ENCODE data around the gene MNDA.

The MNDA gene

DNA sequence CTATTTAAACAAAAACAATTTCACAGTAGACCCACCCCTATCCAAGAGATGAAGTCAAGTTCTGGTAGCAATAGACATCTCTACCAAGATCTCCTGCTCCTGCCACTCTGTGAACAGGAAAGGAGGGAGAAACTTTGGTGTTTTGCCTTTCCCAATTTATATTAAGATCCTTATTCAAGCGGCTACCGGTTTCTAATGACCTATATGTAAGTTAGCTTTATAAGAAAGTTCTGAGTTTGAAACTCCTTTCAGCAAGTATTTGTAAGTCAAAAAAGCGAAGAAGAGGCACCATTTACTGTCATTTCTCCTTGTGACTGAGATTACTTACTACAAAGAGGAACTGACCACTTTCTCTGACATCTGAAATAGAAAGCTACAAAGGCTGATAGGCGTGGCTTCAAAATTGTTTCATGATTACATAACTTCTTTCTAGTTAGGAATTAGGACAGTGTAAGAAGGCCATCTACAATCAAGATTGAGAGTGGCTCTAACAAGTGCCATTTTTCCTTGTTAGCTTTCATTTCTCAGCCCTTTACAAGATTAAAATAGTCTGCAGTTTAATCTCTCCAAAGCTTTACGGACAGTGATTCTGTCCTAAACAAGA is at the start of gene MNDA:
Gene MNDA, plus strand, starts transcription at position 448 of the 604 bp plus-strand sequence. CDS start 10,803 bp downstream, outside the sequence.
- DNase-seq (ENCODE audit: low spot score), result peak; percentile 4

- DNase-seq (ENCODE audit: low spot score), result peak; percentile 18
These were observed 37.5 kb upstream of the MNDA start for GRCh38 chr1:158793604-158794003.

GRCh38 chr1:158794247-158794646 is 36.9 kb upstream of the MNDA start:
- no peak for DNase-seq (ENCODE audit: low spot score)

- no peak for DNase-seq (ENCODE audit: low spot score)
These were observed 32.6 kb upstream of the MNDA start for GRCh38 chr1:158798531-158798930.

DNA sequence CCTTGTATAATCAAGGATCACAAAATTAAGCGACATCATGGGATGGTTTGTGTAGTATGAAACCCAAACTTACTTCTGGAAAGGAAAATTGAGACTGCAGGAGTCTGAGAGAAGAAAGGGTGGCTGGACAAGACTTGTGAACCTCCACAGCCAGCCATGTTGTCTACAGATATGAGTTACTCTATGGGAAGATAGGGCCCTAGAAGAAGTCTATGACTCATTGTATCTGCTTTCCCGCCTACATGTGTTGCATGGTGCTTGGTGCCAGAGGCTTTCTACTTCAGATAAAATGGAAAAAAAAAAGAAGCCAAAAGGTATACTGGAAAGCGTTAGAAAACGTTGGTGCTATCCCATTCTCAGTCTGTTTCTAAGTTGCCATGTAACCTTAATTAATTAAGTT is 31.5 kb upstream of the MNDA start:
- DNase-seq (ENCODE audit: low spot score), result no peak

- DNase-seq (ENCODE audit: low spot score), result no peak
These were observed 30.6 kb upstream of the MNDA start for GRCh38 chr1:158800526-158800925.

- DNase-seq (ENCODE audit: low spot score), result no peak
These were observed 29.8 kb upstream of the MNDA start for GRCh38 chr1:158801396-158801795.

DNA sequence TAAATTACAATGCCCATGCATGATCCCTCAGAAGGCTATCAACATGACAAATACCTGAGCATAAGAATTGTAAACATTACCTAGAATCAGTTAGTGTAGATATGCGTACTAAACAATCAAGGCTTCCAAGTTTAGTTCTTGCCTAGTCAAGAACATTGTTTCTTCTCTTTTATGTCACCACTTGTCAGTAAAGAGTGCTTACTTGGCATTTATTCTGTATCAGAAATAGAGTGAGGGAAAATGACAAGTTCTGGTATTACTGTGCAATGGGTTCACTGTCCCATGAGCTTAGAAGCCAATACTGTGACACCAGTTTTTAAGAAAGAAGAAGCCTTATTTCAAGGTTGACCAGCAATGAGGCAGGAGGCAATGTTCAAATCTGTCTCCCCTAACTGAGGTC is 27.5 kb upstream of the MNDA start:
- DNase-seq (ENCODE audit: low spot score), result no peak

DNA sequence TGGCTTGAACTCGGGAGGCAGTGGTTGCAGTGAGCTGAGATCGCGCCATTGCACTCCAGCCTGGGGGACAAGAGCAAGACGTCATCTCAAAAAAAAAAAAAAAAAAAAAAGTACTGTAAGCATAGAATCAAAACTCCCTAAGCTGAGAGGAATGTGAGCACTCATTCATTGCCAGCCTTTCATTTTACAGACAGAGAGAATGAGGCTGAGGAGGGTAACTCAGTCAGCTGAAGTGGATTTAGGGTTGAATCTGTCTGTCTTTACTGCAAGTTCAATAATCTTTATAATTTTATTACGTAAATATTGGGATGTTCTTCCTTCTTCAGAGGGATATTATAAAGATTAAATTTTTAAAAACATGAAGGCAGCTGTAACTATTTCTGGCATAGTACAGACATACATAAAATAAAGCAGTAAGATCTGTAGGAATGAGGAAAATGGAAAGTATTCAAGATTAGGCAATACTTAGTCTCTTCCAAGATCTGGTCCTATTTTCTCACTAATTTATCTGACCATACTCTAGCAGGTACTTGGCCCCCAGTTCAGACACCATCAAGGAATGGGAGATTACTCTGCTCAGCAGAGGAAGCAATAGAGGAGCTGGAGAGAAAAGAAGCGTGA is 24.1 kb upstream of the MNDA start:
- DNase-seq (ENCODE audit: low spot score), result no peak

- DNase-seq (ENCODE audit: low spot score), result no peak
These were observed 21.9 kb upstream of the MNDA start for GRCh38 chr1:158809256-158809655.

- no peak for DNase-seq (ENCODE audit: low spot score)
These were observed 21.3 kb upstream of the MNDA start for GRCh38 chr1:158809862-158810261.

DNA sequence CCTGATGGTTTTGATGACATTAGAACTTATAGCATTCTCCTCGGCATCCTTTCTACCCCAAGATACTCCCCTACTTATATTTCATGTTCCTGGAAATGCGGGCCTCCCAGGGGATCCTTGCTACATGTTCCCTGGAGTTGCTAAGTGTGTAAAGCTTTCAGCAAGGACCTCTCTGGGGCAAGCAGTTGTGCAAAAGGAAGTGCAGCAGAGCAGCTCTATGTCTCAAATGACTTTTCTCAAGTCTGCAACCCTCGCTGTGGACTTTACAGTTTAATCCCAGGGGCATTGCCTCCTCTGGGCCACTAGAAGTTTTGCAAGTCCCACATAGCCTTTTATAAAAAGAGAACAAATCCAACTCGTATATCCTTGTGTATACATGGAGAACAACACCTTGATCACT is 20.8 kb upstream of the MNDA start:
- DNase-seq (ENCODE audit: low spot score), result no peak

DNA sequence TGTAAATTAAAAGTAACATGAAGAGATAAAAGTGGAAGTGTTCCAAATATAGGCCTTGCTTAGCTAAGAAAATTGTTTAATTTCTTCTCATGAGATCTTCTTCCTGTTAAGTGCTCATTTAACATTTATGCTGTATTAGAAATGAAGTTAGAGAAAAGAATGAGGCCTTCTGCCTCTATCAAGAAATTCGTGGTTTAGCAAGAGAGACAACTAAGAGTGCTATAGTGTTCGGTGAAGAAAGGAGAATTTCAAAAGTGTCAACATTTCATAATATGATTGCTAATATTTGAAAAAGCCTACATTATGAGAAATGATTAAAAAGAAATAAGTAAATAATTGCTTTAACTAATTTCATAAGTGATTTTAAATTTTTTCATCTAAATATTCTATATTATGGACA is 18.8 kb upstream of the MNDA start:
- DNase-seq (ENCODE audit: low spot score), result no peak

DNA sequence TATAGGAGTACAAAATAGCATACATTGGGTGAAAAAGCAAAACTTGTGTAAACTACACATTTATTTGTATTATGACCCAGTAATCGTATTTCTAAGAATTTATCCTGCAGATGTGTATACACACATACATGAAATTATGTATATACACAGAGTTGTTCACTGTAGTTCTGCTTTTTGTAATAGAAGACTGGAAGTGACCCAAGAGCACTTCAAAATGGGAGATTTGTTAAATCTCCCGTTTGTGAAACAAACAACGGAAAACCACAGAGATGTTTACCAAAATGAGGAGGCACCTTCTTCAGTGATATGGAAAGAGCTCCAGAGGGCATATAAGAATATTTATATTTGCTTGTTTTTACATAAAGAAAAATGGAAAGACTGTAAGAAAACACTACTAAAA is 18.0 kb upstream of the MNDA start:
- no peak for DNase-seq (ENCODE audit: low spot score)

- no peak for DNase-seq (ENCODE audit: low spot score)
These were observed 16.2 kb upstream of the MNDA start for GRCh38 chr1:158814970-158815369.

DNA sequence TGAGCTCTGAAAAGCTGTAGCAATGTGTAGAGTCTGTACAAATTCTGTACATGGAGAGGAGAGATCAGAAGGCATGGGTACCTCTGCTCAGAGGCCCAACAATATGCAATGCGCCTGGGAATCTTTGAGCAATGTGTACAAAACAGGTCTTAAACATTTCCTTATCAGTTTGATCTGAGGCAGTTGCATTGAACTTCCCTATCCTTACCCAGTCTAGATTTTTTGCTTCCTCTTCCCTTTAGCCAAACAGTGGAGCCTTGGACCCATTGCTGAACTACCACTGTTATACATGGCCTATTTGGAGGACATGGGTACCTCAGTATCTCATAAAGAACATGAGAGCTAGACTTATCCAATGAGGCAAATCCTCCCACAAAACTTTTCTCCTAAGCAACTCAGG is 12.6 kb upstream of the MNDA start:
- DNase-seq (ENCODE audit: low spot score), result no peak

- DNase-seq (ENCODE audit: low spot score), result no peak
These were observed 12.1 kb upstream of the MNDA start for GRCh38 chr1:158818975-158819431.

GRCh38 chr1:158819461-158820443 is 11.4 kb upstream of the MNDA start:
- DNase-seq (ENCODE audit: low spot score), result no peak

GRCh38 chr1:158821723-158822122 is 9.4 kb upstream of the MNDA start:
- no peak for DNase-seq (ENCODE audit: low spot score)

GRCh38 chr1:158830074-158830677 is 975 bp upstream of the MNDA start:
- no peak for DNase-seq (ENCODE audit: low spot score)

DNA sequence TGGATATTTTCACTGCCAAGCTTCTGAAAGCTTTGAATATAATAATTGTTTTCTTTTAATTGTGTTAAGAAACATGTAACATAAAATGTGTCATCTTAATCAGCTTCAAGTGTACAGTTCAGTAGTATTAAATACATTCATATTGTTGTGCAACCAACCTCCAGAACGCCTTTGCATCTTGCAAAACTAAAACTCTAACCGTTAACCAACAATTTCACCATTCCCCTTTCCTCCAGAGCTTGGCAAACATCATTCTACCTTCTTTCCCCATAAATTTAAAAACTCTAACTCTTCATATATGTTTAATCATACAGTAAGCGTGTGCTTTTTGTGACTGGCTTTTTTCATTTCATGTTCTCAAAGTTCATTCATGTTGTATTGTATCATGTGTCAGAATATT is 2.1 kb downstream of the MNDA start:
- DNase-seq (ENCODE audit: low spot score), result no peak

- no peak for DNase-seq (ENCODE audit: low spot score)
These were observed 4.9 kb downstream of the MNDA start for GRCh38 chr1:158836038-158836437.

Data from germinal center (tissue), 1 donor.